BJ (cell line): Measurements from ENCODE around the gene ADAMTS12. TPM values are rescaled to one million over a fixed set of nuclear protein-coding genes. Genes with fewer than 3 reads are reported as not detected.

Experiments used
- CTCF ChIA-PET: fragments of 350-600 bp; formaldehyde crosslinking; extraction: SDS; loops from one replicate; lab custom pipeline; 2021; ENCODE audit warnings: antibody characterized with exemption, inconsistent platforms; lab: Yijun Ruan, JAX
- POLR2A ChIA-PET: fragments of 300-600 bp; sonication (Branson Sonifier 250); formaldehyde crosslinking; extraction: SDS; loops from one replicate; lab custom pipeline; 2021; ENCODE audit warnings: antibody characterized with exemption; lab: Charles Lee
- DNase-seq: peaks from one replicate; pipeline ENCODE4 v3.0.0-alpha.2; 2011; ENCODE audit warnings: low read depth
- H3K27me3 ChIP-seq: 2 replicates; pipeline ENCODE4 v1.6.0; 2011; ENCODE audit warnings: low read length; ENCODE audit not compliant: control insufficient read depth, insufficient read depth
- H3K36me3 ChIP-seq: 2 replicates; pipeline ENCODE4 v1.5.1; 2011; ENCODE audit warnings: low read length; ENCODE audit not compliant: control insufficient read depth, insufficient read depth
- H3K4me3 ChIP-seq: 2 replicates; pipeline ENCODE4 v1.5.1; 2011; ENCODE audit warnings: low read depth, mild to moderate bottlenecking, control low read depth, low read length
- polyA plus RNA-seq: library from polyadenylated mRNA; depleted of rRNA; stranded (reverse); fragments of >200 nt; gene quantifications from 2 replicates; pipeline ENCODE4 v1.2.3, GENCODE V29; 2011
- TF ChIP-seq, protein P1 (sequence below): IDR thresholded peaks from 2 replicates; pipeline ENCODE4 v1.5.1; 2011; ENCODE audit warnings: low read depth, mild to moderate bottlenecking, control low read depth, inconsistent platforms, low read length, moderate library complexity; ENCODE audit not compliant: insufficient read depth

ADAMTS12 gene
- polyA plus RNA-seq, 1 experiment = 25.6 TPM

DNA sequence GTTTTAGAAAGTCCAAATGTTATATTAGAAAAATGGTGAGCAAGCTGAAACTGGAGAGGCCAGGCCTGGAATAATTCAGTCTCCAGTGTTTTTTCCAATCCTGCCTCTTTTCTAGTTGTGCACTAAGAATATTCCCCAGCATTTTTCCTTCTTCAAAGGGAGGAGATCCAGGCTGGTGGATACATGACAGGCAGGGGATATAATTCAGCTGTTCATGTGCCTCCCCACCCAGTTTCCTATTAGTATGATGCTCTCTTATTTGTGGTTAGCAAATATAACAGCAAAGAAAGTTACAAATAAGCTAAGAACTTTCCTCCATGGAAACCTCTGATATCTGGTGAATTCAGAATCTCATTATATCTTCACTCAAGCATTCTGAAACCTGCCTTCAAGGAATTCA, 234.6 kb downstream of the ADAMTS12 start:
- no peaks in the 10 kb centered on the region for H3K27me3 ChIP-seq
- no peak overlapping the region for H3K4me3 ChIP-seq
- TF ChIP-seq, protein P1, sequence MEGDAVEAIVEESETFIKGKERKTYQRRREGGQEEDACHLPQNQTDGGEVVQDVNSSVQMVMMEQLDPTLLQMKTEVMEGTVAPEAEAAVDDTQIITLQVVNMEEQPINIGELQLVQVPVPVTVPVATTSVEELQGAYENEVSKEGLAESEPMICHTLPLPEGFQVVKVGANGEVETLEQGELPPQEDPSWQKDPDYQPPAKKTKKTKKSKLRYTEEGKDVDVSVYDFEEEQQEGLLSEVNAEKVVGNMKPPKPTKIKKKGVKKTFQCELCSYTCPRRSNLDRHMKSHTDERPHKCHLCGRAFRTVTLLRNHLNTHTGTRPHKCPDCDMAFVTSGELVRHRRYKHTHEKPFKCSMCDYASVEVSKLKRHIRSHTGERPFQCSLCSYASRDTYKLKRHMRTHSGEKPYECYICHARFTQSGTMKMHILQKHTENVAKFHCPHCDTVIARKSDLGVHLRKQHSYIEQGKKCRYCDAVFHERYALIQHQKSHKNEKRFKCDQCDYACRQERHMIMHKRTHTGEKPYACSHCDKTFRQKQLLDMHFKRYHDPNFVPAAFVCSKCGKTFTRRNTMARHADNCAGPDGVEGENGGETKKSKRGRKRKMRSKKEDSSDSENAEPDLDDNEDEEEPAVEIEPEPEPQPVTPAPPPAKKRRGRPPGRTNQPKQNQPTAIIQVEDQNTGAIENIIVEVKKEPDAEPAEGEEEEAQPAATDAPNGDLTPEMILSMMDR = no peak
- no peak for DNase-seq
- ChIA-PET CTCF (no interaction called here), POLR2A (no interaction called here)
- H3K36me3 ChIP-seq = 0 out of 2 replicates have a peak, but pooled peaks cover 2% of the 10 kb centered on the region

DNA sequence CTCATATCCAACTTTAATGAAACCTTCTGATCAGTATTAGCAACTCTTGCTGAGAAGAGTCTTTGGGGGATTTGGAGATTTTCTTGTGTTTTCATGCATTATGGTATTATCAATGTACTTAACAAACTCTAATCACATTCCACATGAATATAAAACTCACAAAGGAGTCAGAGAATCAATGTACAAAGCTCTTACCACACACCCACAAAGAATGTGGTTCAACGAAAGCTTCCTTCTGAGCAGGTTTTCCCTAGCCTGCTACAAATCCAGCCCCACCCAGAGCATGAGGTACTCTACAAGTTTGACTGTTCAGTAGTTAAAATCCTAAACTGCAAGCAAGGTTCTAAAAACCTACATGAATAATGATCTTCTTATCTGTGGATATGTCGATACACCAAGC, 240.9 kb downstream of the ADAMTS12 start:
- Histone ChIP-seq H3K36me3 (no peaks in the 10 kb centered on the region; the same call in 1 of the 2 replicates), H3K4me3 (no peak overlapping the region), H3K27me3 (no peaks in the 10 kb centered on the region)
- TF ChIP-seq, protein P1 = no peak
- POLR2A ChIA-PET = no interaction called here
- DNase-seq = no peak
- CTCF ChIA-PET = interaction anchor here (1.3 kb wide), 2 partner anchors 8 to 283 kb away, joined by 3 read pairs; no protein-coding TSS in a partner anchor

DNA sequence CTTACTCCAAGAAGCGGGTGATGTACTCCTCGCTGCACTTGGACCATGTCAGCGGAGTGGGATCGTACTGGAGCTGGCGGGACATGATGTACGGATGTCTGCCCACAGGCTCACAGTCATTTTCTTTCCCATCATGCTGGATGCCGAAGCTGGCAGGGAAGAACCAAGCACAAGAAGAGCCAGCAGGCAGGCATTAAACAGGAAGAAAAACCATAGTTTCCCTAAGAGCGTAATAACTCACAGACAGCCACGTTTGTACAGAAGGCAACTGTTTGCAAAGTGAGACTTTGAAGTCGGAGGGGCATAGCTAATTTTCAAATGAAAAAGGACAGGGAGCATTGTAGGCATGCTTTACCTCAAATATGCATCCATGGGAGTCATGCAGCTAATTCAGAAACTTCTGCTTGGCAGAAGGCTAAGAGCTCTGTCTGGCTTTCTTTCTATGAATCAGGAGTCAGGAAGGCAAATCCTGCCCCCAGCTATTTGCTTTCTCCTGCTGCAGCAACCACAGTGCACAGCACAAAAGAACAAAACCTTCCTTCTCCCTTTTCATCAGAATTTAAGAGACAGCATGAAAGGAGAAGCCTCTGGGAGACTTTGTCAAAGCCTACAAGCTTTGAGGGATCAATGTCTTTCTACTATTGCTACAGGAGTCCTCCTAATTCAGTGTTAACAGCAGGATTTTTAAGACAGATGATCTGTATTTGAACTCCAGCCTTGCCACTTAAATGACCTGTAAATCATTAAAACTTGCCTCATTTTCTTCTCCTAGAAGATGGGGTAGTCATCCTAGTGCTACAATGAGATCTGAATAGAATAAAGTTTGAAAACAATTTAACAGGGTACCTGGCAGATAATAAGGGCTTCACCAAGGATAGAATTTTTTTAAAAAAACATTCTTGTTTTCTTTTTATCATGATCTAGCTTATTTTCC, 242.0 kb downstream of the ADAMTS12 start:
- TF ChIP-seq, protein P1 = no peak
- CTCF ChIA-PET = interaction anchor here (0.8 to 1.3 kb wide), 4 partner anchors 10 to 797 kb away, joined by 3 read pairs; no protein-coding TSS in a partner anchor
- H3K4me3 ChIP-seq = no peak overlapping the region; the same call in 1 of the 2 replicates

DNA sequence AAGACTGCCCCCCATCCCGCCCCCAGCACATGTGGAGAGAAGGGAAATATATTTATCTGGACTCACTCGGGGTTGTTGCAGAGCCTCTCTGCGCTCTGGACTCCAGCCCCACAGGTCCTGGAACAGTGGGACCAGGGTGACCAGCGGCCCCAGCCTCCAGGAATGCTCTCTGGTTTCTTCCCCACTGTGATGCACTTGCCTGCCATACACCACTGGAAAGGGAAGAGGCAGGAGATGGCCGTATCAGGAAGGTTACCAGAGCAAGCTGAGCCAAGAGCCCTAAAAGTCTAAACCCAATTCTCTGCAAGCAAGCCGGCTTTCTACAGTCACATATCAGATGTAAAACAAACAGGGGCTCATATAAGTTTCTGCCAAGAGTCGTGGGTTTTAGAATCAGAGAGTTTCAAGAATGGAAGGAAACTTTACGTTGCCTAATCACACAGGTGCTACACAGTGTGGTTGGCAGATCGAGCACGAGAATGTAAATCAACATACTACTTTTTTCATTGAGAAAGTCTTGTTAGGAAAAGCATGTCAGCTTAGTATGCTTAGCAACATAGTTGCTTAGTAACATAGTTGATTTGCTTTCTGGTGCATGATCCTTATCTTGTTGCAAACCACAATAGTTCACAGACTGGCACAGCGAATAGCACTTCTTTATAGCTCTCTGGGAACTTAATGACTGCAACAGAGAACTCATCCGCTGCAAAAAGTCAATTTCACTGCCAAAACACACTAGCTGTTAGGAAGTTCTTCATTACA, 249.9 kb downstream of the ADAMTS12 start:
- ChIA-PET CTCF (interaction anchor here (0.7 kb wide), 1 partner anchor 11 kb away, joined by 3 read pairs; no protein-coding TSS in a partner anchor), POLR2A (no interaction called here)
- TF ChIP-seq, protein P1 = no peak
- H3K4me3 ChIP-seq = no peak overlapping the region
- H3K27me3 ChIP-seq = no peaks in the 10 kb centered on the region
- H3K36me3 ChIP-seq = peaks cover 4% of the 10 kb centered on the region
- DNase-seq = no peak

More for the DNA sequence above, 242.0 kb downstream of the ADAMTS12 start:
- no peaks in the 10 kb centered on the region for H3K27me3 ChIP-seq
- peak; percentile 79 for DNase-seq
- POLR2A ChIA-PET = interaction anchor here (0.7 kb wide), 2 partner anchors 10 to 193 kb away, joined by 3 to 4 read pairs; no protein-coding TSS in a partner anchor
- H3K36me3 ChIP-seq = no peaks in the 10 kb centered on the region; the same call in none of the 2 replicates
